Measurements from ENCODE around the gene ATG4C.

Gene ATG4C

DNA sequence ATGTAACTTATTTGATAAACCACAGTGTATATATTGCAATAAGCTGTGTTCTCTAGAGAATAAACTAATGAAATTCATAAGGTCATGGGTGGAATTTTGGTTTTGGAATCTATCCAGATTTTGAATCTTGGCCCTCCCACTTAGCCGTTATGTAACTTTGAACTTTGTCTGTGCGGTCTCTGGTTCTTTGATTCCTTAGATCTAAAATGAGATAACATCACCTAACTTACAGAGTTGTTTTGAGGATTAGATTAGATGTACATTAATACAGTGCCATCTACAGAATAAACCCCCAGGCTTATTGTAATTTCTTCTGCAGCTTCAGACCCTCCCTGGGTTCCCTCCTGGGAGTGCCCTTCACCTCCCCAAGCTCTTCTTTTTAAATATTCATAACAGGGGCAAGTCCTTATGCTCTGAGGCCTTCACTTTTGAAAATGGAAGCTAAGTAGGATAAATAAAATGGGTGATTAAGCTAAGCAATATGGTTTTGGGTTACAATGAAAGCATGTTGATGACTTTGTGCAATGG, 124.3 kb downstream of the ATG4C start:
- no peak for TF ChIP-seq GATA2 (IDR thresholded peaks at IDR 0.05; ENCODE audit: low read depth, low read length)
- no peak for TF ChIP-seq GATA3 (IDR thresholded peaks at IDR 0.05; ENCODE audit: low read depth, low read length)

DNA sequence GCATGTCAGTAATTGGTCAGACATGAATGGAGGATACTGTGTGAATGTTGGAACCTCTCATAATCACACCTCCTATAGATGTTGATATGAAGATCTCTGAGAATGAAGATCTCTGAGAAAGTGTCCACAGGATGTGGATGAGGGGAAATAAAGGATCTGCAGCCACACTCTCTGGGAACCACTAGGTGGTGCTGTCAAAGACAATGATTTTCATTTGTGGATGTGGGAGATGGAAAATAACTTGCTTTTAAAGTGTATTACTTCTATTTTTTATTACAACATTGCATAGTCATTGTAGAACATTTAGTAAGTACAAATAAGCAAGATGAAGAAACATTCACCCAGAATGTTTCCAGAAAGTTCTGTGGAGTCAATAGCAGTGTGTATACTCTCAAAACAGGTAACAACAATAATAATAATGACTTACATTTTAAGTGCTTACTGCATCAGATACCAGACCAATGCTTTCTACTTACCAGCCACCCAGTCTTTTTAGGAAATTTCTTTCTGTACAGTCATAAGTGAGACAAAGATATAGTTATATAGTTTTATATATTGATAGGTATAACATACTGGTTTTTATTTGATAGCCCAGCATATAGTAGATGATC, 128.2 kb downstream of the ATG4C start:
- TF ChIP-seq GATA2 (IDR thresholded peaks at IDR 0.05; ENCODE audit: low read depth, low read length) (no peak), GATA3 (IDR thresholded peaks at IDR 0.05; ENCODE audit: low read depth, low read length) (no peak)

All from SH-SY5Y (cell line).